NAMALWA (cell line): ENCODE measurements around the gene BSN.

Experiments
- DNase-seq: peaks from one replicate; pipeline ENCODE4 v3.0.0-alpha.2; 2015; ENCODE audit warnings: low spot score

Gene BSN

DNA sequence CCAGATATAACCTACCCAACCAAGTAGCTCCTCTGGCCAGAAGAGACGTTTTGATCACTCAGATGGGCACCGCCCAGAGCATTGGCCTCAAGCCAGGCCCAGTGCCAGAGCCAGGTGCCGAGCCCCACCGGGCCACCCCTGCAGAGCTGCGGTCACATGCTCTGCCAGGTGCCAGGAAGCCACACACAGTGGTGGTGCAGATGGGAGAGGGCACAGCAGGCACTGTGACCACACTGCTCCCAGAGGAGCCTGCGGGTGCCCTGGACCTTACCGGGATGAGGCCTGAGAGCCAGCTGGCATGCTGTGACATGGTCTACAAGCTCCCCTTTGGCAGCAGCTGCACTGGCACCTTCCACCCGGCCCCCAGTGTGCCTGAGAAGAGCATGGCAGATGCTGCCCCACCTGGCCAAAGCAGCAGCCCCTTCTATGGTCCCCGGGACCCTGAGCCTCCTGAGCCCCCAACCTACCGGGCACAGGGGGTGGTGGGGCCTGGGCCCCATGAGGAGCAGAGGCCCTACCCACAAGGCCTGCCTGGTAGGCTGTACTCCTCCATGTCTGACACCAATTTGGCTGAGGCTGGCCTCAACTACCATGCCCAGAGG lies 100.8 kb downstream of the BSN start:
- DNase-seq: peak; percentile 21

DNA sequence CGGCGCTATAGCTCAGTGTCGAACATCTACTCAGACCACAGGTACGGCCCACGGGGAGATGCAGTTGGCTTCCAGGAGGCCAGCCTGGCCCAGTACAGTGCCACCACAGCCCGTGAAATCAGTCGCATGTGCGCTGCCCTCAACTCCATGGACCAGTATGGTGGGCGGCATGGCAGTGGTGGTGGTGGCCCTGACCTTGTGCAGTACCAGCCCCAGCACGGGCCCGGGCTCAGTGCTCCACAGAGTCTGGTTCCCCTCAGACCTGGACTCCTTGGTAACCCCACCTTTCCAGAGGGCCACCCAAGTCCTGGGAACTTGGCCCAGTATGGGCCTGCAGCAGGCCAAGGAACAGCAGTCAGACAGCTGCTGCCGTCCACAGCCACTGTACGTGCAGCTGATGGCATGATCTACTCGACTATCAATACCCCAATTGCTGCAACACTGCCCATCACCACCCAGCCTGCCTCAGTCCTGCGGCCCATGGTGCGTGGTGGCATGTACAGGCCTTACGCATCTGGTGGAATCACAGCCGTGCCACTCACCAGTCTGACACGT lies 101.5 kb downstream of the BSN start:
- no peak for DNase-seq

- DNase-seq: no peak
Observed at GRCh38 chr3:49656541-49657112, 102.3 kb downstream of the BSN start.

DNA sequence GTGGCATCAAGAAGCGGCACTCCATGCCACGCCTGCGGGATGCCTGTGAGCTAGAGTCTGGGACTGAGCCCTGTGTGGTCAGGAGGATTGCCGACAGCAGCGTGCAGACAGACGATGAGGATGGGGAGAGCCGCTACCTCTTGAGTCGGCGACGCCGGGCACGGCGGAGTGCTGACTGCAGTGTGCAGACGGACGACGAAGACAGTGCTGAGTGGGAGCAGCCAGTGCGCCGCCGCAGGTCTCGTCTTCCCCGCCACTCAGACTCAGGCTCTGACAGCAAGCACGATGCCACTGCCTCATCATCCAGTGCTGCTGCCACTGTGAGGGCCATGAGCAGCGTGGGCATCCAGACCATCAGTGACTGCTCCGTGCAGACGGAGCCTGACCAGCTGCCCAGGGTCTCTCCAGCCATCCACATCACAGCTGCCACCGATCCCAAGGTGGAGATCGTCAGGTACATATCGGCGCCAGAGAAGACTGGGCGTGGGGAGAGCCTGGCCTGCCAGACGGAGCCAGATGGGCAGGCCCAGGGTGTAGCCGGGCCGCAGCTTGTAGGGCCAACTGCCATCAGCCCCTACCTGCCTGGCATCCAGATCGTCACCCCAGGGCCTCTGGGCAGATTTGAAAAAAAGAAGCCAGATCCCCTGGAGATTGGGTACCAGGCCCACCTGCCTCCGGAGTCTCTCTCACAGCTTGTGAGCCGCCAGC lies 103.1 kb downstream of the BSN start:
- no peak for DNase-seq

DNA sequence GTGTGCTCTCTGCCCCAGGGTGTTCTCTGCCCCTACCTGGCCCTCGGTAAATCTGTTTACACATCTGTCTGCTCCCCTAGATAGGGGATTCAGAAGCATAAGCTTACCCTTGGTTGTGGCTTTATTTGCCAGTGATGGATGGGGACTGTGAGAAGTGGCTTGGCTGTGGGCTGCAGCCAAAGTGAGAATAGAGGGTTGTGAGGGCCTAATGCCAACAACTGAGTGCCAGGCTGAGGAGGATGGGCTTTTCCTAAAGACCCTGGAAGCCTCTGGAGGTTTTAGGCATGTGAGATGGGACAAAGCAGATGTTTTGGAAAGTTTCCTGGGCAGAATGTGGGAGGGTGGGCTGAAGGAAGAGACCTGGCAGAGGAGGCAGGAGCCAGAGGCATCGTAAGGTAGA lies 104.4 kb downstream of the BSN start:
- DNase-seq: no peak

- no peak for DNase-seq
Observed at GRCh38 chr3:49659756-49660155, 105.5 kb downstream of the BSN start.

GRCh38 chr3:49661281-49661680 lies 107.0 kb downstream of the BSN start:
- no peak for DNase-seq

GRCh38 chr3:49662021-49662420 lies 107.7 kb downstream of the BSN start:
- no peak for DNase-seq

GRCh38 chr3:49662720-49663413 lies 108.6 kb downstream of the BSN start:
- no peak for DNase-seq

DNA sequence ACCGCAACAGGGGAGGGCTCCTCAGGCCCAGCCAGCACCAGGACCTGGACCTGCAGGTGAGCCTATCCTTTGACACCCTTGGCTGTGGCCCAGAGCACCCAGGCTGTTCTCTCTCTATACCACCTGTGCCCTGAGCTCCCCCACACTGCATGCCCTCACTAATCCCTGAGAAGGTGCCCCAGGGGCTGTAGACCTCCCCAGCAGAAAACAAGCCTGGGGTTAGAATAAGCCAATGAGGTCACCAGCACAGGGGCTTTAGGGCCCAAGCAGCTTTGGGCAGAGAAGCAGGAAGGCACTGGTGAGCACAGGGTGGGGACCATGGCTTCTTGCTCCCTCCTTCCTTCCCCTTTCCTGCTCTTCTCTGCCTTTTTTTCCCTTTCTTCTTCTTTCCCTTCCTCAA lies 109.6 kb downstream of the BSN start:
- DNase-seq: no peak

- DNase-seq: no peak
Observed at GRCh38 chr3:49664300-49664699, 110.0 kb downstream of the BSN start.

- no peak for DNase-seq
Observed at GRCh38 chr3:49665822-49666519, 111.7 kb downstream of the BSN start.

GRCh38 chr3:49666592-49666991 lies 112.3 kb downstream of the BSN start:
- no peak for DNase-seq

DNA sequence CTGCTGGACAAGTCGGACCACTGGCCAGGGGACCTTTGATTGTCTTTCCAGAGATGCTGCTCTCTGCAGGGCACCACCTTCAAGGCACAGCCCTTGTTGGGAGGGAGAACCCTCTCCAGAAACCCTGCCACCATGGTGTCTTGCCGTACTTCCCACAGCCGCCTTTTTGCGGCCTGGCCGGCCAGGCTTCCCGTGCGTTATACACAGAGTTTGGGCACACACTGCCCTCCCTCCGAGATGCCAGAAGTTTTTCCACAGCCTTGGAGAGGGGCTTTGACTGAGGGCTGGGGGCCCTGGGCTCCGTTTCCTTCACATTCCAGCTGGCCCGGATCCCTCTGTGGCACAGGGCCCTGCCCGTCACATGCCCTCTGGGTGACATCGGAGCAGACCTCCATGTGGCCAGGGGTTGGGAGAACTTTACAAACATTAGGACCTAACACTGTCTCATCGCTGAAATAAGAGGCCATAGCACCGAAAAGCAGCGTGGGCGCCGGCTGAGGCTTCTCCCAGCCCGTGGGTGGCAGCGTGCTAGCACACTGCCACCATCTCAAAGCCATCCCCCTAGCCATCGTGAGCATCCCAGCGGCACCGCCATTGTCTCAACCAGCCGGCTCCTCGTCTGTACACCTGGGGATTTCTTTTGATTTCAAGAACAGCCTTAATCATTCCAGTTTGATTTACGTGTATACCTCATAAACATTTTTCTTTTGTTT lies 113.6 kb downstream of the BSN start:
- no peak for DNase-seq

DNA sequence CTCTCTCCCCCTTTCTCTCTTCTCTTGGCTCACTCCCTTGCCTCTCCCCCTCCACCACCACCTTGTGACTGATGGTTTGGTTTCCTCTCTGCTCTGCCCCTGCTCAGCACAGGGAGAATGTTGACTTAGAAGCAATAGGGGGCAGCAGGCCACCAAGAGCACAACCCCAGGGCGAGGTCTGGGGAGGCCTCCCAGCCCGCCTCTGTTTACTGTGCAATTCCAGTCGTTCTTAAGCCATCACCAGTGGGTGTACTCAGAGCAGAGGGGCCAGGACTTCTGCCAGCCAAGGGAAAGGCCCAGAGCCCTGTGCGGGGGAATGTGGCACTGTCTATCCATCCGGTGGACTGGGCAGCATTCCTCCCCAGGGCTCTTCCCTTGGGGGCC lies 114.1 kb downstream of the BSN start:
- DNase-seq: no peak

GRCh38 chr3:49668861-49669260 lies 114.6 kb downstream of the BSN start:
- no peak for DNase-seq

DNA sequence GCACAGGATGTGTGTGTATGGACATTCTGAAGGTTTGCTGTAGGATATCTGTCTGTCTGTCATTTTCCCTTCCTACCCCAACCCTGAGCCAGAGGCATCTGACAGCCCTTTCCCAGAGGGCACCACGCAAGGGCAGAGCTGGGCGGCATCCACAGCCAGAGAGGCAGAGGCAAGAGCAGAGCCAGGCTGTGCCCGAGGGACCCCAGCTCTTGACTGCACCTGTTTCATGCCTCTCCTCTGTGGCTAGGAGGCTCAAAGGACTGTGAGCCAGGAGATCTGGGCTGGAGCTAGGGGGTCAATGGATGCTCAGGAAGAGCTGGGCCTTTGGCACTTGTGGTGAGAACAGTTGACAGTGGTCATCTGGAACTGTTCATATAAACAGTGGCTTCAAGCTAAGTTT lies 115.1 kb downstream of the BSN start:
- no peak for DNase-seq

GRCh38 chr3:49670940-49671290 lies 116.6 kb downstream of the BSN start:
- no peak for DNase-seq

- DNase-seq: peak; percentile 68
Observed at GRCh38 chr3:49671291-49672288, 117.3 kb downstream of the BSN start.

DNA sequence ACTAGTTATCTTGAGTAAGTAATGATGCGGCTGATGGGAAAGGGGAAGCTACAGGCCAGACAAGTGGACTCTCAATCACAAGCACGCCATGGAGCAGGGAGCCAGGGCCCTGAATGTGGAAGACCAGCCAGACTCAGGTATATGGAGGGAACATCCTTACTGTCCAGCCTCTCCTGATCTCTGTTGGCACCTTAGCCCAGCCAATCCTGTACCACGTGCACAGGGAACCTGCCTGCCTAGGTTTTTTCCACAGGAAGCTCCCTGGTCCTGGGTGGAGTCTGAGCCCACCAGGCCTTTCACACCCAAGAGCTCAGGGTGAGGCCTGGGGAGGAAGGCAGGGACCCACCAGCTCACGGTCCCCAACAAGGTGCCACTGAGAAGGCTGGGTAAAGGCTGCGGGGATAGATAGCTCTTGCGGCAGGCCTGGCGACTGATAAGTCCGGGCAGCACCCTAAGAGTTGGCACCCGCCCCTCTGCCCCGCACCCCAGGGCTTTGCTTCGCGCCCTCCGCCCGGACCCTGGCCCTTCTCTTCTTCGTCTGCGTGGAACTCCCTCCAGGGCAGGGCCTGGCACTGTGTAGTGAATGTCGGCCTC lies 118.9 kb downstream of the BSN start:
- DNase-seq: no peak
